ENCODE measurements around the gene CAPNS2.
"Not testable (repeated sequence)": the region's sequence is repeated elsewhere in the genome, so short reads cannot be mapped to it uniquely, and the experiment has no call there.

The CAPNS2 gene

DNA sequence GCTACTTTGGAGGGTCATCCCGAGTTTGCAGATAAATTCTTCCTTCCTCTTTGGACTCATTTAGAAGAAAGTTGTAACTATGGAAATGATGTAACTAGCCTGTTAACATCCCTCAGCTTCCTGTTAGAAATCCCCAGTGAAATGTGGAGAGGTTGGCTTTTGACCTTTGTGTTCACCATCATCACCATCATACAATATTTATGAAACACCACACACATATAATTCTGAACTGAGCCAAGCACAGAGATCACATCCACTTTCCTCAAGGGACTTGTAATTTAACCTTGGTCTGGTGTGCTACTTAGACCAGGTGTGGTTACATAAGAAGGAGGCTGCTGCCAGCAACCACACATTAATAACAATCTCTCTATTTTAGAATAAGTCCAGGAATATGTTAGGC lies 2.5 kb downstream of the CAPNS2 start:
- no peak for DNase-seq

DNA sequence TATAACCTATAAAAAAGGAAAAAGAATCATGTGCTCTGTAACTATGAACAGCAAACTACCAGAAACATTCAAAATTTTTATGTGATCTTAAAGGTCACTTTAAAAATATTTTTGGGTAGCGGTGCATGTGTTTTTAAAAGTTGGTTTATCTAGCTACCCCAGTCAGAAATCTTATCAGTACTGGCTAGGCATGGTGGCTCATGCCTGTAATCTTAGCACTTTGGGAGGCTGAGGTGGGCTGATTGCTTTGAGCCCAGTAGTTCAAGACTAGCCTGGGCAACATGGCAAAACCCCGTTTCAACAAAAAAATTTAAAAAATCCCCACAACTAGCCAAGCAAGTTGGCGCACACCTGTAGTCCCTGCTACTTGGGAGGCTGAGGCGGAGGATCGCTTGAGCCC lies 3.7 kb downstream of the CAPNS2 start:
- DNase-seq, result no peak

GRCh38 chr16:55571191-55571897 lies 4.9 kb downstream of the CAPNS2 start:
- no peak for DNase-seq

DNA sequence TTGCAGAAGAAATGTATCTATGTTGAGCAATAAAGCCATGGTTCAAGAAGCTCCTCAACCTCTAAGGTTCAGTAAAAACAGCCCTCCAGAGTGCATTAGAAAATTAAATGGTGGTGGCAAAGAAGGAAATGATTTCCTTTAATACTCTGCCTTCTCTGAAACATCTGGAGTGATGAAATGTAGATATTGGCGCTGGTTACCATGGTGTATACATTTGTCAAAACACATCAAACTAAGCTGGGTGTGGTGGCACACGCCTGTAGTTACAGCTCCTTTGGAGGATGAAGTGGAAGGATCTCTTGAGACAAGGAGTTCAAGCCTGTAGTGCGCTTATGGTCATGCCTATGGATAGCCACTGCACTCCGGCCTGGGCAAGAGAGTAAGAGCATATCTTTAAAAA lies 6.0 kb downstream of the CAPNS2 start:
- DNase-seq, result no peak

GRCh38 chr16:55574811-55575210 lies 8.3 kb downstream of the CAPNS2 start:
- no peak for DNase-seq

DNA sequence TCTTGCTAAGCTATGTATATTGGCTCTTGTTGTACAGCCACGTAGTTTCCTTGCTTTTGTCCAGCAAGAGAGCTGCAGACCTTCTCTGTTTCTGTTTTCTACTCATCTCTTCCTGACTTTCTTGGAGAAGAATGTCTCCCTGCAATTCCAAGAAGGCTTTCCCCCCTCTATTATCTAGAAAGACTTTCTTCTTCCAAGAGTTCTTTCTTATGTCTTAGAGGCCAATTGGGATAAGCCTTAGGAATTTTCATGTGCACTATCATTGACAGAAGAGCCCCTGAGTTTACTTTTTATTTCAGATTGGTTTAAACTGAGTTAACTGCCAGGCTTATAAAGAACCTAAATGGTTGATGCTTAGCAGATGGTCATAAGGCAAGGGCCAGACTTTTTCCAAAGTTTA lies 9.0 kb downstream of the CAPNS2 start:
- DNase-seq, result no peak

DNA sequence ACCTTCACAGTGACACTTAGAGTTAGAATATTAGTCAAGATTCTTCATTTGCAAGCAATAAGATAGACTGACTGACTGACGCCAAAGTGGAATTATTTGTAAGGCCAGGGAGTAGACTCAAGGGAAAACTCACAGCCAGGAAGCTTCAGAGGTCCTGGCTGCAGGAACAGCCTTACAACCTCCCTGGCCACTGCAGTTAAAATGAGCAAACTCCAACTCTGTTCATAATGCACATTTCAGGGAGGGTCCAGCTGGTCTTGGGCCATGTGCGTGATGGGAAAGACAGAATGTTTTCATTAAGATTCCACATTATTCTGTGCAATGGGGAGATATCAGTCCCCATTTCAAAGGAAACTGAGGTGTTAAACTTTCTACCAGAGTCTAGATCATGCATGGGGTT lies 9.9 kb downstream of the CAPNS2 start:
- DNase-seq, result no peak

GRCh38 chr16:55577887-55578286 lies 11.4 kb downstream of the CAPNS2 start:
- DNase-seq, result no peak

DNA sequence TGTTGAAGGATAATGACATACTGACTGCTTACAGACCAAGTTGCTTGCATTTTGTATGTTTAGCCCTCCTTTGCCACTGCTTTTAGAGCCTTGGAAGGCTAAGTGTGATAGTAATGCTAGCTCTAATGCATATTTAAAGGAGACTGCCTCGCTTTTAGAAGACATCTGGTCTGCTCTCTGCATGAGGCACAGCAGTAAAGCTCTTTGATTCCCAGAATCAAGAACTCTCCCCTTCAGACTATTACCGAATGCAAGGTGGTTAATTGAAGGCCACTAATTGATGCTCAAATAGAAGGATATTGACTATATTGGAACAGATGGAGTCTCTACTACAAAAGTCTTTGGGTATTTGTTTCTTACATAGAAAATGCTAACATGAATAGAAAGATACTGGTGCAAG lies 19.1 kb downstream of the CAPNS2 start:
- no peak for DNase-seq

DNA sequence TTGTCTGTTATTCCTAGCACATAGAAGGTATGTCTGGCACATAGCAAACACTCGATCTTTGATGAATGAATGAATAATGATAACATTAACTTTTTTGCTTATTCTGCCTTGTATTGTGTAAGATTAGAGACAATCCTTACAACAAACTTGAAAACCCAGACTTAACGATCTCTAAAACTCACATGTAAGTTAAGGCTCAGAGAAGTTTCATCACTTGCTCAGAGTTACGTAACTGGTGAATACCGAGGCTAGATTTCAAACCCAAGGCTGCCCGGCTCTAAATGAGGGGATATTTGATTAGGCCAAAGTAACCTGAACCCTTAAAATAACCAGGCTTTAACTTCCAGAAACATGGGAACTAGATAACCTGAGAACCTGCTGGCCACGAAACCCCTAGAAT lies 22.3 kb downstream of the CAPNS2 start:
- DNase-seq, result no peak

DNA sequence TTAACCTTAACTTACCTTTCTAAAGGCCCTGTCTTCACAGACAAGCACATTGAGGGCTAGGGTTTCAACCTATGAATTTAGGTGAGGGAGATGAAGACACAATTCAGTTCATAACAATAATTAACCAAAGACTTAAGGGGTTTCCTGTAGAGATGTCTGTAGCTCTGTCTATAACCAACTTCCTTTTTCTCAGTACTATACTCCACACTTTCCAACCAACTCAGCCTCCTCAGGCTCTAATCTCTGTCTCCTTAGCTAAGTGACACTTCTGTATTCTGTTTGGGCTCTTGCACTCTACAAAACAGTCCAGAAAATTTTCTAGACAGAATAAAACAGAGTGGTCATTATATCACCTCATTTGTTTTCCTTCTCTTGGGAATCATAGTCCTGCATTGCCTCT lies 25.8 kb downstream of the CAPNS2 start:
- DNase-seq, result no peak

DNA sequence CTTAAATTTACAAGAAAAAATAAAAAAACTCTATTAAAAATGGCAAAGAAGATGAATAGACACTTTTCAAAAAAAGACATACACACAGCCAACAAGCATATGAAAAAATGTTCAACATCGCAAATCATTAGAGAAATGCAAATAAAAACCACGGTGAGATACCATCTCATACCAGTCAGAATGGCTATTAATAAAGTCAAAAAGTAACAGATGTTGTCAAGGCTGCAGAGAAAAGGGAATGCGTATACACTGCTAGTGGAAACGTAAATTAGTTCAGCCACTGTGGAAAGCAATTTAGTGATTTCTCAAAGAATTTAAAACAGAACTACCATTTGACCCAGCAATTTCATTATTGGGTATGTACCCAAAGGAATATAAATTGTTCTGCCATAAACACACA lies 31.4 kb downstream of the CAPNS2 start:
- DNase-seq, result no peak

- no peak for DNase-seq
Measured at GRCh38 chr16:55605754-55606336, 39.4 kb downstream of the CAPNS2 start.

DNA sequence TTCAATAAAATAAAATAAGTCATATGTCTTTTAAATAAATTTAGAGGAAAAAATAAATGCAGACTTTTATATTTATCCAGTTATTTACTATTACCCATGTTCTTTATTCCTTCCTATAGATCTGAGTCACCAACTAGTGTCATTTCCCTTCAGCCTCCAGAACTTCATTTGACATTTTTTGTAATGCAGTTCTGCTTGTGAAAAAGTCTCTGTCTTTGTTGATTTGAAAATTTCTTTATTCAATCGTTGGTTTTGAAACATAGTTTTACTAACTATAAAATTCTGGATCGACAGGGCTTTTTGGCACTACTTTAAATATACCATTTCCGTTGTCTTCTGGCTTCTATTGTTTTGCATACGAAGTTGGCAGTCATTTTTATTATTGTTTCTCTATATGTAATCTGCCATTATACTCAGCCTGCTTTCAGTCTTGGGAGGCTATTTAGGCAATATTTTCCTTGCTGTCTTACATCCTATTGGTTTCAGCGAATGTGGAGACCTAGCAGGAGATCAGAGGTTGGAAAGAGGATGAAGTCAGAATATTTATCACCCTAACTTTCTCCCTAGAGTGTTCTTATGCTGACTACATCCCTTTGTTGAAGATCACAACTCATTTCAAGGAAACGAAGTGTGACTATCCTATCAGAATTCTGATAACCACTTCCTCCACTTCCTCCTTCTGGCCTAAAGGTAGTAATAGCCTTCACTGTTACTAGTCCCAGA lies 47.3 kb downstream of the CAPNS2 start:
- DNase-seq, result no peak

- no peak for DNase-seq
Measured at GRCh38 chr16:55615071-55615470, 48.6 kb downstream of the CAPNS2 start.

DNA sequence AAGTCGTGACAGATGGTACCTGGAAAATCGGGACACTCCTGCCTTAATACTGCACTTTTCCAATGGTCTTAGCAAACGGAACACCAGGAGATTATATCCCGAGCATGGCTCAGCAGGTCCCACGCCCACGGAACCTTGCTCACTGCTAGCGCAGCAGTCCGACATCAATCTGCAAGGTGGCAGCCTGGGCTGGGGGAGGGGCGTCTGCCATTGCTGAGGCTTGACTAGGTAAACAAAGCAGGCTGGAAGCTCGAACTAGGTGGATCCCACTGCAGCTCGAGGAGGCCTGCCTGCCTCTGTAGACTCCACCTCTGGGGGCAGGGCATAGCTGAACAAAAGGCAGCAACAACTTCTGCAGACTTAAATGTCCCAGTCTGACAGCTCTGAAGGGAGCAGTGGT lies 49.2 kb downstream of the CAPNS2 start:
- not testable (repeated sequence) for DNase-seq
